Motor neuron (in vitro differentiated cells): ENCODE data around the gene COL11A1. TPM values are rescaled to one million over a fixed set of nuclear protein-coding genes. Genes with fewer than 3 reads are reported as not detected.
A peak's percentile ranks its signal among the peaks of the same experiment; 100 is the strongest.
"Not testable (repeated sequence)": the region's sequence is repeated elsewhere in the genome, so short reads cannot be mapped to it uniquely, and the experiment has no call there.

Experiments used
- ATAC-seq, 8 experiments: fragments of 200-7000 bp; cut with Tn5 transposase; replicated peaks in 6 of 8; 2 replicates each; pipeline ENCODE4 v1.8.0; 2021; ENCODE audit warnings: mild to moderate bottlenecking in 8 of 8, moderate library complexity in 8 of 8
- H3K27ac ChIP-seq, 2 donors: fragments of 250-450 bp; sonication (Bioruptor Pico); 2 replicates each; pipeline ENCODE4 v1.9.0; 2021; ENCODE audit warnings: antibody characterized with exemption in 2 of 2, mild to moderate bottlenecking in 2 of 2, moderate library complexity in 1 of 2
- H3K4me1 ChIP-seq, 2 donors: fragments of 250-450 bp; sonication (Bioruptor Pico); replicated peaks in 1 of 2; 2 replicates each; pipeline ENCODE4 v1.6.1; 2021; ENCODE audit warnings: antibody characterized with exemption in 2 of 2, mild to moderate bottlenecking in 2 of 2, moderate library complexity in 1 of 2
- H3K4me3 ChIP-seq, 5 donors: fragments of 250-450 bp; sonication (Bioruptor Pico); 2 replicates each; pipeline ENCODE4 v1.9.0; 2021; ENCODE audit warnings: antibody characterized with exemption in 5 of 5, mild to moderate bottlenecking in 5 of 5, moderate library complexity in 4 of 5
- WGBS, 10 experiments: fragments of 450-650 bp; shearing (Covaris generic); methylation state at CpG; one replicate each; pipeline ENCODE4 v1.0.0; 2022; 5-methylcytosine and 5-hydroxymethylcytosine counted together
- in situ Hi-C, 9 experiments: fragments of 400-800 bp; cut with MboI; loops; one replicate each; pipeline ENCODE4 v1.15.0; 2021; ENCODE audit warnings: low sequenced_read_pairs in 9 of 9, low pct_unique_long_range_greater_than_20kb in 2 of 9; ENCODE audit not compliant: unreplicated experiment in 9 of 9
- total RNA-seq, 8 experiments: library from RNA; unstranded; fragments of 300-600 nt; gene quantifications; 2 replicates each; pipeline versions ENCODE4 v1.2.3 to v1.2.4, GENCODE V29; 2022

The COL11A1 gene
- total RNA-seq, 8 experiments from 2014 or later, result 3.5 to 305 (median 20.2) TPM

DNA sequence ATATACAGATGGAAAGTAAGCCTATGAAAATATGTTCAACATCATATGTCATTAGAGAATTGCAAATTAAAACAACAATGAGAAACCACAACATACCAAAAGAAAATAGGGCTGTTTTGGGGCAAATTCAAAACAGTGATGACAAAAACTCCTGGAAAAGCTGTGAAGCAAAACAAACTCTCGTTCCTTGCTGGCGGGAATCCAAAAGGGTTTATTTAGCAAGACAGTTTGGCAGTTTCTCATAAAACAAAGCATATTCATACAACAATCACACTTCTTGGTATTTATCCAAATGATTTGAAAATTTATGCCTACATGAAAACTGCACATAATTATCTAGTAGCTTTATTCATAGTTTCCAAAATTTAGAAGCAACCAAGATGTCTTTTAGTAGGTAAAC, 44.4 kb downstream of the COL11A1 start:
- 11 to 100% (median 93%) methylated on average over 1 to 2 of the region's 2 CpGs; no CpG with 5 or more reads in 1 of the 10 experiments for WGBS, 10 experiments
- H3K4me3 ChIP-seq, result no peak overlapping the region
- in situ Hi-C loops, result no loop called here
- H3K27ac ChIP-seq, result no peak overlapping the region
- no peaks in the 10 kb centered on the region for H3K4me1 ChIP-seq
- ATAC-seq, result no peak

- ATAC-seq, result no peak
- in situ Hi-C loops, result no loop called here
- Histone ChIP-seq H3K4me3 (no peak overlapping the region), H3K4me1 (no peaks in the 10 kb centered on the region), H3K27ac (no peak overlapping the region)
Measured at GRCh38 chr1:103058391-103058790, 49.9 kb downstream of the COL11A1 start.

DNA sequence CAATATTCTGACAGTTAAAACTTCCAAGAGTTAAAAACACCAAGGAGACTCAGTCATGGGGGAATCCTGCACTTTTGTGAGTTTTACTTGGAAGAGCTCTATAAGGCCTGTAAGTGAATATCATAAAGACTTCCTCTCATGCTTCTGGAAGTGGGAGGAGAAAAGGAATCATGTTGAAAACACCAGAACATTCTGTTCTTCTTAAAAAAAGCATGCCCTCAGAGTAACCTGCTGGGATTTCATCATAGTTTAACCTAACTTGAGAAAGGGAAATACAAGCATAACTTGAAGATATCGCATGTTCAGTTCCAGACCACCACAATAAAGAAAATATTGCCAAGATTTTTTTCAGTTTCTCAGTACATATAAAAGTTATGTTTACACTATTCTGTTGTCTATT, 51.9 kb downstream of the COL11A1 start:
- in situ Hi-C loops, result no loop called here
- WGBS, 10 experiments, result 0 to 100% (median 92%) methylated on average over 1 of the region's 1 CpG; no CpG with 5 or more reads in 1 of the 10 experiments
- Histone ChIP-seq H3K27ac (no peak overlapping the region), H3K4me3 (no peak overlapping the region), H3K4me1 (no peaks in the 10 kb centered on the region)
- ATAC-seq, result no peak

GRCh38 chr1:103028110-103028509, 80.2 kb downstream of the COL11A1 start:
- H3K27ac ChIP-seq, H3K4me3 ChIP-seq, in situ Hi-C loops, H3K4me1 ChIP-seq, ATAC-seq: not testable (repeated sequence)
- 20 to 100% (median 97%) methylated on average over 1 to 13 of the region's 13 CpGs for WGBS, 10 experiments

DNA sequence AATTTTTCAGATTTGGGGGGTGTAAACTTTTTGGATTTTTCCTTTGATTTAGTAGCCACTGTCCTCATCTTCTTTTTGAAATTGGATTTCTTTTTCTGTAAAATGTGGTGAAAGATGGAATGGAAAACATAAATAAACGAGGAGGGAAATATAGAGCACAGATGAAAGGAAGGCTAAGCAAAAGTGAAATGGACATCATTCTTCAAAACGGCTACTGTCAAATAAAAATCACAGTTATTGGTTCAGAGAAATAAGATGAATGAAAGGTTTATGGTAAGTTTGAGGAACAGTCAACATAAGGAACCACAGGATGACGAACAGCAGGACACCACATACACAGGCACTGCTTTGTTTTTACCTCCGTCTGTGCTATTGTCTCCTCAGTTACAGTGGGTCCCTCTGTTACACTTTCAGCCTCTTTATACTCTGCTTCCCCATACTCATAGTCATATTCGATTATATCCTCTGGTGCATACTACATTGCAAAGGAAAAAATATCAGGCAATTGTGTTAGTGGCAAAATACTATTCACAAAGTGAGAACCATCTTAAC, 82.4 kb downstream of the COL11A1 start:
- H3K4me3 ChIP-seq, result no peak overlapping the region
- 8 to 82% (median 65%) methylated on average over 3 to 5 of the region's 5 CpGs; no CpG with 5 or more reads in 1 of the 10 experiments for WGBS, 10 experiments
- H3K4me1 ChIP-seq, result no peaks in the 10 kb centered on the region
- in situ Hi-C loops, result no loop called here
- no peak overlapping the region for H3K27ac ChIP-seq
- ATAC-seq, result no peak

DNA sequence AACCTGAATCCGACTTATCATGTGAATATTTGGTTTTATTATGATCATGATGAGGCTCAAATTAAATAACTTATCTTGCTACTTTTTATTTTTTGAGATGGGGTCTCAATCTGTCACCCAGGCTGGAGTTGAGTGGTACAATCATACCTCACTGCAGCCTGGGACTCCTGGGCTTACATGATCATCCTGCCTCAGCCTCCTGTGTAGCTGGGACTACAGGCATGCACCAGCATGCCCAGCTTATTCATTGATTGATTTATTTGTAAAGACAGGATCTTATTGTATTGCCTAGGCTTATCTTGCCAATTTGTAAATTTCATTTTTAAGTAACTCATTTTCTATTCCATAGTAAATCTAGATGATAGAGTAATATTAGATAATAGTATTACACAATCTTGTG, 84.3 kb downstream of the COL11A1 start:
- in situ Hi-C loops, result no loop called here
- peak in 1 of 8 experiments; percentile 61 for ATAC-seq
- H3K27ac ChIP-seq, result no peak overlapping the region
- no peaks in the 10 kb centered on the region for H3K4me1 ChIP-seq
- WGBS, 10 experiments, result 0 to 100% (median 87%) methylated on average over 1 of the region's 1 CpG; no CpG with 5 or more reads in 2 of the 10 experiments
- no peak overlapping the region for H3K4me3 ChIP-seq

- H3K4me3 ChIP-seq, result no peak overlapping the region
- WGBS, 10 experiments, result 0 to 100% (median 83%) methylated on average over 1 to 3 of the region's 3 CpGs; no CpG with 5 or more reads in 1 of the 10 experiments
- no peak overlapping the region for H3K27ac ChIP-seq
- in situ Hi-C loops, result no loop called here
- no peak for ATAC-seq
- no peaks in the 10 kb centered on the region for H3K4me1 ChIP-seq
Measured at GRCh38 chr1:103002005-103002404, 106.3 kb downstream of the COL11A1 start.

DNA sequence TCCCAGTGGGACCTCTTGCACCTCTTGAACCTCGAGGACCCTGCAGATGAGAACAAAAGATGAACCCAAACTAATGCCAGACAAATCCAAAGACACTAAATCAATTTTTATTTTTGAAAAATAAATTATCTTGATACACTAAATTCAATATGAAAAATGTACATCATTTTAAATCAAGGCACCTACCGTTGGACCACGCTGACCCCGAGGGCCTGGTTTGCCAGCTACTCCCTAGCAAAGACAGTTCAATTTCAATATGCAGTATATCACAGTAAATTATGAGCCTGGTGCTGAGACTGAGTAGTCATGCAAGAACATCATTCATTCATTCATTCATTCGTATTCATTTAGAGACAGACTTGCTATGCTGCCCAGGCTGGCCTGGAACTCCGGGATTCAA, 129.4 kb downstream of the COL11A1 start:
- Histone ChIP-seq H3K27ac (no peak overlapping the region), H3K4me1 (no peaks in the 10 kb centered on the region), H3K4me3 (no peak overlapping the region)
- no peak for ATAC-seq
- 20 to 98% (median 89%) methylated on average over 1 to 6 of the region's 6 CpGs; no CpG with 5 or more reads in 1 of the 10 experiments for WGBS, 10 experiments
- in situ Hi-C loops, result no loop called here

GRCh38 chr1:102977292-102977691, 131.0 kb downstream of the COL11A1 start:
- no peak overlapping the region for H3K27ac ChIP-seq
- no peaks in the 10 kb centered on the region for H3K4me1 ChIP-seq
- ATAC-seq, result no peak
- H3K4me3 ChIP-seq, result no peak overlapping the region
- in situ Hi-C loops, result no loop called here

GRCh38 chr1:102970496-102971078, 137.7 kb downstream of the COL11A1 start:
- 0 to 82% (median 64%) methylated on average over 1 to 17 of the region's 17 CpGs for WGBS, 10 experiments
- in situ Hi-C loops, result no loop called here

DNA sequence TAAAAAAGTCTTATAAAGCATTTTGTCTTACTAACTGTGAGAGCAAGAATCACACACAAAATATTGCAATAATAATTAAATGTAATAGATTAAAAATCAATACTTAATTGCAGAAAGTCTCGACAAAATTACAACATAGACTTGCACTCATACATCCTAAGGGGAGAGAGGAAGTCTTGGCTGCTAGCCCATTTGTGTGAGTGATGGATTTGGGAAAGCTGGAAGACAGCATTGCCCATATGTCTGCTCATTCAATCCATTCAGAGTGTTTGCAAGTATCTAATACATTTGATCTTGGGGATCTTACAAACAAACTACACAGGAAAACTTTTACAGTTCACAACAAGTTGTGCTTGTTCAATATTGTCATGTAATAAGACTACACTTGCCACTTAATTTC, 140.5 kb downstream of the COL11A1 start:
- no peak overlapping the region for H3K27ac ChIP-seq
- H3K4me3 ChIP-seq, result no peak overlapping the region
- WGBS, 10 experiments, result 0 to 100% (median 88%) methylated on average over 1 of the region's 1 CpG; no CpG with 5 or more reads in 1 of the 10 experiments
- no peak for ATAC-seq
- in situ Hi-C loops, result no loop called here
- H3K4me1 ChIP-seq, result peaks cover 0 to 9% of the 10 kb centered on the region in 2 donors

More at GRCh38 chr1:102970496-102971078, 137.7 kb downstream of the COL11A1 start:
- Histone ChIP-seq H3K27ac (no peak overlapping the region), H3K4me3 (no peak overlapping the region), H3K4me1 (no peaks in the 10 kb centered on the region)
- ATAC-seq, result peak in 1 of 8 experiments; percentile 15

DNA sequence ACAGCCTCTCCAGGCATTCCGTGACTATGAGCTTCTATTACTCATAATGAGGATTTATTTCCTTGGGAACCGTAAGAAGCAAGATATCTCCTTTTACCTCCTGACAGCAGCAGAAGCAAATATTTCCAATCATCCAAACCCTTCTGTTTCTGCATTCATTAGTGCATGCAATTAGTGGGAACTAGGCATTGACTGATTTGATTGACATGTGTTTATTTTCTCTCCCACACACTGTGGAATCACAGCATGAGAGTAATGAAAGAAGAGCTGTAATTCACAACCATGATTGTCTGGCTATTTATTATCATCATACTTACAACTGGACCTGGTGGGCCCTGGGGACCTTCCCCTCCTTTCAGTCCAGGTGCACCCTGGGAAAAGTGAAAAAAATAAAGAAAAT, 146.8 kb downstream of the COL11A1 start:
- Histone ChIP-seq H3K4me1 (peaks cover 0 to 9% of the 10 kb centered on the region in 2 donors), H3K4me3 (no peak overlapping the region), H3K27ac (no peak overlapping the region)
- 29 to 100% (median 92%) methylated on average over 1 to 2 of the region's 2 CpGs; no CpG with 5 or more reads in 1 of the 10 experiments for WGBS, 10 experiments
- no peak for ATAC-seq
- in situ Hi-C loops, result no loop called here

DNA sequence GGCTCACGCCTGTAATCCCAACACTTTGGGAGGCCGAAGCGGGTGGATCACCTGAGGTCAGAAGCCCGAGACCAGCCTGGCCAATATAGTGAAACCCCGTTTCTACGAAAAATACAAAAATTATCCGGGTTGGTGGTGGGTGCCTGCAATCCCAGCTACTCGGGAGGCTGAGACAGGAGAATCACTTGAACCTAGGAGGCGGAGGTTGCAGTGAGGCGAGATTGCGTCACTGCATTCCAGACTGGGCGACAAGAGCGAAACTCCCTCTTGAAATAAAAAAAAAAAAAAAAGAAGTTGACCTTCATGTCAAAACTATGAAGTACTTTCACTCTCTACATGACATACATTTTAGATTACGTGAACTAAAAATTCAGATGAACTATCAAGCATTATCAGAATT, 153.7 kb downstream of the COL11A1 start:
- 71 to 100% (median 96%) methylated on average over 1 to 14 of the region's 14 CpGs; no CpG with 5 or more reads in 1 of the 10 experiments for WGBS, 10 experiments

GRCh38 chr1:102952400-102952799, 155.9 kb downstream of the COL11A1 start:
- no peak overlapping the region for H3K4me3 ChIP-seq
- in situ Hi-C loops, result no loop called here
- no peak overlapping the region for H3K27ac ChIP-seq
- ATAC-seq, result no peak
- H3K4me1 ChIP-seq, result no peaks in the 10 kb centered on the region

More for the DNA sequence above, 153.7 kb downstream of the COL11A1 start:
- H3K4me1 ChIP-seq, result no peaks in the 10 kb centered on the region
- H3K4me3 ChIP-seq, result no peak overlapping the region
- no peak overlapping the region for H3K27ac ChIP-seq
- in situ Hi-C loops, result no loop called here
- ATAC-seq, result no peak
